MM.1S (cell line): ENCODE measurements around the gene KCNC4.

Experiments used
- EZH2 ChIP-seq: fragments of 300-600 bp; sonication (generic); optimal IDR thresholded peaks from 2 replicates; pipeline ENCODE3; 2017; ENCODE audit warnings: low read depth, mild to moderate bottlenecking, antibody characterized with exemption, low read length, mixed read lengths
- EZH2phosphoT487 ChIP-seq: fragments of 300-600 bp; sonication (generic); IDR thresholded peaks from 2 replicates; pipeline ENCODE4 v1.6.1; 2018; ENCODE audit warnings: antibody characterized with exemption, low read length
- TF ChIP-seq, protein P1 (sequence below): fragments of 300-600 bp; sonication (generic); IDR thresholded peaks from 2 replicates; pipeline ENCODE4 v1.5.1; 2016; ENCODE audit warnings: antibody characterized with exemption, low read length, mixed read lengths

DNA sequence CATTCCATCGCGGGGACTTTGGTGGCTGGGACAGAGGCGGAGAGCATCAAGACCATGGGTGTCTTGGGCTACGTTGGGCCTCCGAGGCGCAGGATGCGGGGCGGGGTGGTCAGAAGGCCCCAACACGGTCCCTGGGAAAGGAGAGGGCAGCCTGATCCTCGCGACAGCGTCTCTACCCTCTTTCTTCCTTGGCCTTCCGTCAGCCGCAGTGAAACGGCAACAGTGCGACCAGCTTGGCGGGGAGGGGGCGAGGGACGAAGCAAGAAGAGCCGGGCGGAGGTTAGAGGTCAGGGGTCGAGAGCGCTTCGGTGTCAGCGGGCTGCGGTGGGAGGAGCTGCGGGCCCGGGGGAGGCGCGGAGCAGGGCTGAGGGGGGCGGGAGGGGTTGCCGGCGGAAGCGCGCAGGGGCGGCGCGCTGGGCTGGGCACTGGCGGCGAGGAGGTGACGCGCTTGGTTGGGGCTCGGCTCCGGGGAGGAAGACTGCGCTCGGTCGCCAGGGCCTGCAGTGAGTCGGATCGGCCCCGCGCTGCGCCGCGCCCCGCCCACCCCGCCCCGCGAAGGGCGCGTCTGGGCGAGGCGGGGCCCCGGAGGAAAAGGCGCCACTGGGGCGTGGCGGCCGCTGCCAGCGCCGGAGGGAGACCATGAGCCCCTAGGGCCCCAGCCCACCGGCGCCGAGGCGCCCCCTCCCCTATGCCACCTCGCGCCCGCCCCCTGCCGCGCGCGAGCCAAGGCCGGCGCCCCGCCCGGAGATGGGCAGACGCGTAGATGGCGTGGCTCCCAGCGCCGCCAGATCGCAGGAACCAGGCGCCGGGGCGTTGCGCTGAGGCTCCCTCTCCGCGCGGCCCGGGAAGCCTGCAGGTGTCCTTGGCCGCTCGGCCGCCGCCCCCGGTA, at the start of gene KCNC4:
- TF ChIP-seq, protein P1, sequence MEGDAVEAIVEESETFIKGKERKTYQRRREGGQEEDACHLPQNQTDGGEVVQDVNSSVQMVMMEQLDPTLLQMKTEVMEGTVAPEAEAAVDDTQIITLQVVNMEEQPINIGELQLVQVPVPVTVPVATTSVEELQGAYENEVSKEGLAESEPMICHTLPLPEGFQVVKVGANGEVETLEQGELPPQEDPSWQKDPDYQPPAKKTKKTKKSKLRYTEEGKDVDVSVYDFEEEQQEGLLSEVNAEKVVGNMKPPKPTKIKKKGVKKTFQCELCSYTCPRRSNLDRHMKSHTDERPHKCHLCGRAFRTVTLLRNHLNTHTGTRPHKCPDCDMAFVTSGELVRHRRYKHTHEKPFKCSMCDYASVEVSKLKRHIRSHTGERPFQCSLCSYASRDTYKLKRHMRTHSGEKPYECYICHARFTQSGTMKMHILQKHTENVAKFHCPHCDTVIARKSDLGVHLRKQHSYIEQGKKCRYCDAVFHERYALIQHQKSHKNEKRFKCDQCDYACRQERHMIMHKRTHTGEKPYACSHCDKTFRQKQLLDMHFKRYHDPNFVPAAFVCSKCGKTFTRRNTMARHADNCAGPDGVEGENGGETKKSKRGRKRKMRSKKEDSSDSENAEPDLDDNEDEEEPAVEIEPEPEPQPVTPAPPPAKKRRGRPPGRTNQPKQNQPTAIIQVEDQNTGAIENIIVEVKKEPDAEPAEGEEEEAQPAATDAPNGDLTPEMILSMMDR: no peak
- TF ChIP-seq EZH2 (no peak), EZH2phosphoT487 (no peak)
